ENCODE data around the gene KCNA3. TPM values are rescaled to one million over a fixed set of nuclear protein-coding genes. Genes with fewer than 3 reads are reported as not detected.

The KCNA3 gene
- total and polyA plus RNA-seq, 2 of the 4 experiments (the other 2 are of a cell fraction) = under 0.01 to 0.09 TPM

DNA sequence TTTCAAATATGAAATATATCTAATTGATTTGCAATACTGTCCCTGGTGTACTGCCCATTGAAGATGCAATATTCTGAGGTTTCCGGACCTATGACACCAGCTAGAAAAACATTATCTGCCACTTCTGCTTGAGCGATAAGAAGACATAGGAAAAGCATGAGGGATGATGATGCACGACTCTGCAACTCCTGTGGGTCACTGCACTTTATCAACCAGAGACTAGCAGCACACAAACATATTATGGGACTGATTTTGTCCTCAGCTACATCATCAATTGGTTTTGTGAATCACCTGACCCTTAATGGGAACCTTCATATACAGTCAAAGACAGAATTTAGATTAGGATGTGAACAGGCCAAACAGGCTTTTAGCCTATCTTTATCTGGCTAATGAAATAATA, 13.8 kb upstream of the KCNA3 start:
- no peak overlapping the region for H2BK5ac ChIP-seq (ENCODE audit: low read depth, low read length, poor library complexity, severe bottlenecking)
- no peaks in the 10 kb centered on the region for H4K20me1 ChIP-seq (ENCODE audit: insufficient read depth, low read length)
- H3K4ac ChIP-seq (ENCODE audit: low read depth, low read length) = no peak overlapping the region
- no peak overlapping the region for H3K56ac ChIP-seq (ENCODE audit: extremely low read depth, insufficient read depth, low read length)
- TF ChIP-seq, protein P1, sequence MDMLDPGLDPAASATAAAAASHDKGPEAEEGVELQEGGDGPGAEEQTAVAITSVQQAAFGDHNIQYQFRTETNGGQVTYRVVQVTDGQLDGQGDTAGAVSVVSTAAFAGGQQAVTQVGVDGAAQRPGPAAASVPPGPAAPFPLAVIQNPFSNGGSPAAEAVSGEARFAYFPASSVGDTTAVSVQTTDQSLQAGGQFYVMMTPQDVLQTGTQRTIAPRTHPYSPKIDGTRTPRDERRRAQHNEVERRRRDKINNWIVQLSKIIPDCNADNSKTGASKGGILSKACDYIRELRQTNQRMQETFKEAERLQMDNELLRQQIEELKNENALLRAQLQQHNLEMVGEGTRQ (IDR thresholded peaks at IDR 0.05; ENCODE audit: low read depth, low read length) = no peak
- TF ChIP-seq MAZ (IDR thresholded peaks at IDR 0.05; ENCODE audit: borderline replicate concordance, low read depth, low read length) = no peak
- TF ChIP-seq POLR2A (IDR thresholded peaks at IDR 0.05; ENCODE audit: low read depth, low read length) = no peak
- TF ChIP-seq BHLHE40 (IDR thresholded peaks at IDR 0.05; ENCODE audit: low read depth, low read length) = no peak
- no peak for TF ChIP-seq FOS (IDR thresholded peaks at IDR 0.05; ENCODE audit: low read depth, low read length)
- TF ChIP-seq RFX5 (IDR thresholded peaks at IDR 0.05; ENCODE audit: low read depth, low read length) = no peak
- TF ChIP-seq NFE2L2 (IDR thresholded peaks at IDR 0.05; ENCODE audit: low read depth, low read length) = no peak
- TF ChIP-seq RCOR1 (IDR thresholded peaks at IDR 0.05; ENCODE audit: insufficient replicate concordance, low read length) = no peak
- no peak for TF ChIP-seq MAFK (IDR thresholded peaks at IDR 0.05; ENCODE audit: low read depth, low read length)
- TF ChIP-seq, protein P2, sequence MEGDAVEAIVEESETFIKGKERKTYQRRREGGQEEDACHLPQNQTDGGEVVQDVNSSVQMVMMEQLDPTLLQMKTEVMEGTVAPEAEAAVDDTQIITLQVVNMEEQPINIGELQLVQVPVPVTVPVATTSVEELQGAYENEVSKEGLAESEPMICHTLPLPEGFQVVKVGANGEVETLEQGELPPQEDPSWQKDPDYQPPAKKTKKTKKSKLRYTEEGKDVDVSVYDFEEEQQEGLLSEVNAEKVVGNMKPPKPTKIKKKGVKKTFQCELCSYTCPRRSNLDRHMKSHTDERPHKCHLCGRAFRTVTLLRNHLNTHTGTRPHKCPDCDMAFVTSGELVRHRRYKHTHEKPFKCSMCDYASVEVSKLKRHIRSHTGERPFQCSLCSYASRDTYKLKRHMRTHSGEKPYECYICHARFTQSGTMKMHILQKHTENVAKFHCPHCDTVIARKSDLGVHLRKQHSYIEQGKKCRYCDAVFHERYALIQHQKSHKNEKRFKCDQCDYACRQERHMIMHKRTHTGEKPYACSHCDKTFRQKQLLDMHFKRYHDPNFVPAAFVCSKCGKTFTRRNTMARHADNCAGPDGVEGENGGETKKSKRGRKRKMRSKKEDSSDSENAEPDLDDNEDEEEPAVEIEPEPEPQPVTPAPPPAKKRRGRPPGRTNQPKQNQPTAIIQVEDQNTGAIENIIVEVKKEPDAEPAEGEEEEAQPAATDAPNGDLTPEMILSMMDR (conservative IDR thresholded peaks at IDR 0.05; ENCODE audit: low read depth, low read length) = no peak
- TF ChIP-seq CEBPB (IDR thresholded peaks at IDR 0.05; ENCODE audit: low read depth, low read length) = no peak
- no peak for TF ChIP-seq RAD21 (IDR thresholded peaks at IDR 0.05; ENCODE audit: low read length)
- TF ChIP-seq CHD1 (IDR thresholded peaks at IDR 0.05; ENCODE audit: low read depth, low read length) = no peak
- no peak for TF ChIP-seq MXI1 (IDR thresholded peaks at IDR 0.05; ENCODE audit: borderline replicate concordance, low read depth, low read length)
- TF ChIP-seq, protein P3, sequence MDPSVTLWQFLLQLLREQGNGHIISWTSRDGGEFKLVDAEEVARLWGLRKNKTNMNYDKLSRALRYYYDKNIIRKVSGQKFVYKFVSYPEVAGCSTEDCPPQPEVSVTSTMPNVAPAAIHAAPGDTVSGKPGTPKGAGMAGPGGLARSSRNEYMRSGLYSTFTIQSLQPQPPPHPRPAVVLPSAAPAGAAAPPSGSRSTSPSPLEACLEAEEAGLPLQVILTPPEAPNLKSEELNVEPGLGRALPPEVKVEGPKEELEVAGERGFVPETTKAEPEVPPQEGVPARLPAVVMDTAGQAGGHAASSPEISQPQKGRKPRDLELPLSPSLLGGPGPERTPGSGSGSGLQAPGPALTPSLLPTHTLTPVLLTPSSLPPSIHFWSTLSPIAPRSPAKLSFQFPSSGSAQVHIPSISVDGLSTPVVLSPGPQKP (IDR thresholded peaks at IDR 0.05; ENCODE audit: borderline replicate concordance, low read depth, low read length) = no peak
- no peak for TF ChIP-seq SMC3 (IDR thresholded peaks at IDR 0.05; ENCODE audit: low read depth, low read length)
- no CpG with 5 or more reads among the region's 3 CpGs for WGBS, 2 experiments (ENCODE audit: extremely low coverage in 2 of 2, insufficient read length in 1 of 2)
- H3K27me3 ChIP-seq (ENCODE audit: control insufficient read depth, insufficient read depth, low read length) = no peaks in the 10 kb centered on the region
- H3K4me3 ChIP-seq (ENCODE audit: insufficient read depth, low read depth, low read length) = no peak overlapping the region
- dilution Hi-C loops (cut with HindIII; ENCODE audit: low sequenced_read_pairs, unreplicated experiment) (no loop called here), intact Hi-C loops (cut with micrococcal nuclease) (no loop called here), in situ Hi-C loops (cut with MboI; ENCODE audit: low sequenced_read_pairs) (no loop called here)
- no peak overlapping the region for H2BK20ac ChIP-seq (ENCODE audit: low read depth, low read length)
- no peak overlapping the region for H2BK15ac ChIP-seq (ENCODE audit: low read depth, low read length)
- no peak overlapping the region for H2AFZ ChIP-seq (replicated peaks; ENCODE audit: low read length, poor library complexity)
- H3K4me2 ChIP-seq (ENCODE audit: low read depth, low read length) = no peak overlapping the region
- H4K91ac ChIP-seq (ENCODE audit: insufficient read depth, low read depth, low read length) = no peak overlapping the region
- peaks cover 6% of the 10 kb centered on the region; the same call in 1 of the 2 replicates for H3K4me1 ChIP-seq (ENCODE audit: control insufficient read depth, insufficient read depth, low read length)
- ChIA-PET CTCF (no interaction called here), POLR2A (ENCODE audit: unreplicated experiment) (no interaction called here)
- H3K9ac ChIP-seq (ENCODE audit: low read depth, low read length) = no peak overlapping the region
- no peaks in the 10 kb centered on the region for H3K36me3 ChIP-seq (ENCODE audit: control insufficient read depth, insufficient read depth, low read length)
- DNase-seq (no peak), ATAC-seq (ENCODE audit: low read depth) (no peak)
- H4K8ac ChIP-seq (ENCODE audit: low read depth in 2 of 2, low read length in 2 of 2) = no peak overlapping the region
- BruUV-seq (replicated peaks) = no TSS peak
- H2AK5ac ChIP-seq (ENCODE audit: low read depth, low read length) = no peak overlapping the region
- no peak overlapping the region for H2AK9ac ChIP-seq (replicated peaks; ENCODE audit: low read depth, low read length, poor library complexity)
- no peak overlapping the region for H3K27ac ChIP-seq (ENCODE audit: insufficient read depth, low read length)
- H3K18ac ChIP-seq (ENCODE audit: low read depth, low read length) = no peak overlapping the region
- H4K5ac ChIP-seq (ENCODE audit: low read depth, low read length) = no peak overlapping the region
- H2BK120ac ChIP-seq (ENCODE audit: low read depth, low read length) = no peak overlapping the region
- no peak overlapping the region for H3K23ac ChIP-seq (ENCODE audit: low read depth, low read length)
- no peak overlapping the region for H3K14ac ChIP-seq (replicated peaks; ENCODE audit: low read depth, low read length)
- no peaks in the 10 kb centered on the region for H3K79me1 ChIP-seq (ENCODE audit: low read depth in 1 of 2, low read length in 2 of 2)
- H3K9me1 ChIP-seq (ENCODE audit: insufficient read depth, low read length) = no peaks in the 10 kb centered on the region
- H3K9me3 ChIP-seq (ENCODE audit: control insufficient read depth, insufficient read depth, low read length) = no peaks in the 10 kb centered on the region
